Panc1 (cell line): ENCODE results near the gene TMEM208.

Experiments used
- POLR2AphosphoS5 ChIP-seq: IDR thresholded peaks from 2 replicates; pipeline ENCODE4 v1.6.1; 2012; ENCODE audit warnings: mild to moderate bottlenecking, low read depth, low read length, moderate library complexity
- SIN3A ChIP-seq: IDR thresholded peaks from 2 replicates; pipeline ENCODE4 v1.6.1; 2012; ENCODE audit warnings: low read depth, mild to moderate bottlenecking, low read length, moderate library complexity, borderline replicate concordance; ENCODE audit not compliant: insufficient read depth
- TF ChIP-seq, protein P1 (sequence below): fragments of 450-650 bp; IDR thresholded peaks from 2 replicates; pipeline ENCODE4 v1.5.1; 2017; ENCODE audit warnings: mild to moderate bottlenecking
- TF ChIP-seq, protein P2 (sequence below), 2 experiments: IDR thresholded peaks; 2 replicates each; pipeline ENCODE4 v1.6.1; 2011 to 2012; ENCODE audit warnings: low read depth in 2 of 2, control low read depth in 1 of 2, low read length in 1 of 2, mild to moderate bottlenecking in 1 of 2, moderate library complexity in 1 of 2; ENCODE audit not compliant: insufficient read depth in 1 of 2

DNA sequence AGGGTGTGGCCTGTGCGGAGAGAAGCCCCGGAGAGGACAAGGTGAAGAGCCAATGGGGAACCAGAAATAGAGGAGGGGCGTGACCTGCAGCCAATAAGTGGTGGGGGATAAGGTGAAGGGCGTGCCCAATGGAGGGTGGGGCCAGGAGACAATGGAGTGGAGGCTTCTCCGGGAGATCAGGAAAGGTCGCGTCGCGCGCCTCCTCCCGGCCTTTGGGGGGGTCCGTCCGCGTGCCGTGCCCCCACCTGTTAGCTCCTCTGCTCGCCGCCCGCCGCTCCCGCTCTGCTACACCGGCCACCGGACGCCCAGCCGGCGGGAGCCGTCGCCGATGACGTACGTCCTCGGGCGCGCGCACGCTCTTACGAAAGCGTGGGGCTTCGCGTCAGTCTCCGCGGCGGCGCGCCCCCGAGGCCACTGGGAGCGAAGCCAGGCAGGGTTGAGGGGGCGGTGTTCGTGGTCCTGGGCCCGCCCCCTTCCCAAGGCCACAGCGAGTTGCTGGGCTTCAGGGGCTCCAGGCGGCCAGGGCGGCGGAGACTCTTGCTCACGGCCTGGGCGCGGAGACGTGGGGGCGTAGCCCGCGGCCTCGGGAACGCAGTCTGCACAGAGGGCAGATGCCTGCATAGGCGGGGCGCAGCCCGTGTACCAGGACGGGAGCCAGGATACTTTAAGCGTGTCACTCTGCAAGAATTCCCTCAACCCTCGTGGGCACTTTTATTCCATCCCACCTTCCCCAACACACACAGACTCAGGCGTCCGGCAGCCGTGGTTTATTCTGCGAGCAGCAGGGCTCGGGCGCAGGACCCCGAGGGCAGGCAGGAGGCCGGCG is 43.1 kb upstream of the TMEM208 start, which contains the start of gene MATCAP1:
- TF ChIP-seq, protein P1, sequence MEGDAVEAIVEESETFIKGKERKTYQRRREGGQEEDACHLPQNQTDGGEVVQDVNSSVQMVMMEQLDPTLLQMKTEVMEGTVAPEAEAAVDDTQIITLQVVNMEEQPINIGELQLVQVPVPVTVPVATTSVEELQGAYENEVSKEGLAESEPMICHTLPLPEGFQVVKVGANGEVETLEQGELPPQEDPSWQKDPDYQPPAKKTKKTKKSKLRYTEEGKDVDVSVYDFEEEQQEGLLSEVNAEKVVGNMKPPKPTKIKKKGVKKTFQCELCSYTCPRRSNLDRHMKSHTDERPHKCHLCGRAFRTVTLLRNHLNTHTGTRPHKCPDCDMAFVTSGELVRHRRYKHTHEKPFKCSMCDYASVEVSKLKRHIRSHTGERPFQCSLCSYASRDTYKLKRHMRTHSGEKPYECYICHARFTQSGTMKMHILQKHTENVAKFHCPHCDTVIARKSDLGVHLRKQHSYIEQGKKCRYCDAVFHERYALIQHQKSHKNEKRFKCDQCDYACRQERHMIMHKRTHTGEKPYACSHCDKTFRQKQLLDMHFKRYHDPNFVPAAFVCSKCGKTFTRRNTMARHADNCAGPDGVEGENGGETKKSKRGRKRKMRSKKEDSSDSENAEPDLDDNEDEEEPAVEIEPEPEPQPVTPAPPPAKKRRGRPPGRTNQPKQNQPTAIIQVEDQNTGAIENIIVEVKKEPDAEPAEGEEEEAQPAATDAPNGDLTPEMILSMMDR: no peak
- TF ChIP-seq SIN3A (no peak), POLR2AphosphoS5 (peak; percentile 45; the same call in 1 of the 2 replicates)
- TF ChIP-seq, protein P2, sequence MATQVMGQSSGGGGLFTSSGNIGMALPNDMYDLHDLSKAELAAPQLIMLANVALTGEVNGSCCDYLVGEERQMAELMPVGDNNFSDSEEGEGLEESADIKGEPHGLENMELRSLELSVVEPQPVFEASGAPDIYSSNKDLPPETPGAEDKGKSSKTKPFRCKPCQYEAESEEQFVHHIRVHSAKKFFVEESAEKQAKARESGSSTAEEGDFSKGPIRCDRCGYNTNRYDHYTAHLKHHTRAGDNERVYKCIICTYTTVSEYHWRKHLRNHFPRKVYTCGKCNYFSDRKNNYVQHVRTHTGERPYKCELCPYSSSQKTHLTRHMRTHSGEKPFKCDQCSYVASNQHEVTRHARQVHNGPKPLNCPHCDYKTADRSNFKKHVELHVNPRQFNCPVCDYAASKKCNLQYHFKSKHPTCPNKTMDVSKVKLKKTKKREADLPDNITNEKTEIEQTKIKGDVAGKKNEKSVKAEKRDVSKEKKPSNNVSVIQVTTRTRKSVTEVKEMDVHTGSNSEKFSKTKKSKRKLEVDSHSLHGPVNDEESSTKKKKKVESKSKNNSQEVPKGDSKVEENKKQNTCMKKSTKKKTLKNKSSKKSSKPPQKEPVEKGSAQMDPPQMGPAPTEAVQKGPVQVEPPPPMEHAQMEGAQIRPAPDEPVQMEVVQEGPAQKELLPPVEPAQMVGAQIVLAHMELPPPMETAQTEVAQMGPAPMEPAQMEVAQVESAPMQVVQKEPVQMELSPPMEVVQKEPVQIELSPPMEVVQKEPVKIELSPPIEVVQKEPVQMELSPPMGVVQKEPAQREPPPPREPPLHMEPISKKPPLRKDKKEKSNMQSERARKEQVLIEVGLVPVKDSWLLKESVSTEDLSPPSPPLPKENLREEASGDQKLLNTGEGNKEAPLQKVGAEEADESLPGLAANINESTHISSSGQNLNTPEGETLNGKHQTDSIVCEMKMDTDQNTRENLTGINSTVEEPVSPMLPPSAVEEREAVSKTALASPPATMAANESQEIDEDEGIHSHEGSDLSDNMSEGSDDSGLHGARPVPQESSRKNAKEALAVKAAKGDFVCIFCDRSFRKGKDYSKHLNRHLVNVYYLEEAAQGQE (IDR thresholded peaks at IDR 0.05; ENCODE audit: insufficient read depth in 1 of 2, low read depth in 2 of 2, low read length in 1 of 2): no peak
